Activated naive CD8-positive, alpha-beta T cell (primary cell): ENCODE results near the gene BIRC6.
"Not testable (repeated sequence)": the region's sequence is repeated elsewhere in the genome, so short reads cannot be mapped to it uniquely, and the experiment has no call there.

Experiments
- H3K27ac Mint-ChIP-seq: one replicate; pipeline ENCODE4 v1.8.0; 2021; ENCODE audit warnings: mixed read lengths
- H3K27me3 Mint-ChIP-seq: one replicate; pipeline ENCODE4 v1.8.0; 2021; ENCODE audit warnings: mixed read lengths
- H3K36me3 Mint-ChIP-seq: one replicate; pipeline ENCODE4 v1.8.0; 2021; ENCODE audit warnings: mixed read lengths
- H3K4me1 Mint-ChIP-seq: one replicate; pipeline ENCODE4 v1.8.0; 2021; ENCODE audit warnings: low read depth, mixed read lengths
- H3K4me3 Mint-ChIP-seq: one replicate; pipeline ENCODE4 v1.8.0; 2021; ENCODE audit warnings: mild to moderate bottlenecking, mixed read lengths
- H3K9me3 Mint-ChIP-seq: one replicate; pipeline ENCODE4 v1.8.0; 2021; ENCODE audit warnings: low read depth, mixed read lengths

Gene BIRC6

DNA sequence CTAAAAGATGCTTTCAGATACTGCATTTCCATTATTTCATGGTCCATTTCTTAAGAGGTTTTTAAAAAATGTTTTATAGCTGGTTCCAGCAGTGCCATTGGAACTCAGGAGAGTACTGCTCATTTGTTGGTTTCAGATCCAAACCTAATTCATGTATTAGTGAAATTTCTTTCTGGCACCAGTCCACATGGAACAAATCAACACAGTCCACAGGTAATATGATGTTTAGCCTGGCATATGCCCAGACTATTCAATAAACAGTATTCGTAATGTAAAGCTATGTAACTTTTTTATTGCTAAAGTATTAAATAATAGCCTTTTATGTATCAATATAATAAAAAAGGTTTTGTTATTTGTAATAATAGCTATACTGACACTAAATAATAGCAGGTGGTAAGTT lies 134.5 kb downstream of the BIRC6 start:
- Mint-ChIP-seq H3K4me3 (no peak overlapping the region), H3K27ac (no peak overlapping the region), H3K9me3 (no peaks in the 10 kb centered on the region)

DNA sequence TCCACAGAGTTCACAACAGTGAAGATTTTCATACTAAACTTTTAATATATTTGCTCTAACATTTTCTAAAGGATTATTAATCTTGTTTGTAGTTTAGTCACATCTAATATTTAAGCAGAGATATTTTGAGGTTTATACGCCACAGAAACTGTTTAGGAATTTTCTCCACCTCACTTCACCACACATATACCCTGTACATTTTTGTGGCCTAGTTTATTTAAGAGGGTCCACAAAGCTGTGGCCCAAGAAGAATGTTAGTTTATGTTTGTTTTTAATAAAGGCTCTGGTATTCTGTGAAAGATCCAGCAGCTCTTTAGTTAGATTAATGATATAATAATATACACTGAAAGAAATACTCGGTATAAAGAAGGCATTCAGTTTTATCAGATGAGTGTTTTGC lies 138.3 kb downstream of the BIRC6 start:
- Mint-ChIP-seq H3K4me1 (peaks cover 1% of the 10 kb centered on the region), H3K9me3 (no peaks in the 10 kb centered on the region), H3K4me3 (no peak overlapping the region), H3K27ac (no peak overlapping the region), H3K27me3 (no peaks in the 10 kb centered on the region), H3K36me3 (peaks cover 8% of the 10 kb centered on the region)

More for the DNA sequence above, 134.5 kb downstream of the BIRC6 start:
- no peaks in the 10 kb centered on the region for H3K4me1 Mint-ChIP-seq
- H3K36me3 Mint-ChIP-seq = peaks cover 3% of the 10 kb centered on the region
- H3K27me3 Mint-ChIP-seq = no peaks in the 10 kb centered on the region

DNA sequence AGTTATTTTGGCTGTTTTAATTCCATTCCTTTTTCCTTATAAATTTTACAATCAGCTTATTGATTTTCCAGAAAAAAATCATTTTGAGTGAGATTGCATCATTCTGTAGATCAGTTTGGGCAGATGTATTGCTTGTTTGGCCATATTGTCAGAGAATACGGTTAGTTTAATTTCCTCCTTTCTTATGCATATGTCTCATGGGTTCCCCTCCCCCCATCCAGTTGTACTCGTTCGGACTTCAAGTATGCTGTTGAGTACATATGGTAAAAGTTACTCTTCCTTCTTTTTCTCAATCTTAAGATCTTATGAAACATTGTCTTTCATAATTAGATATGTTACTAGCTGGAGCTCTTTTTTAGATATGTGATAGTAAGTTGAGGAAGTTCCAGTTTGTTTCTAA lies 139.8 kb downstream of the BIRC6 start:
- no peak overlapping the region for H3K4me3 Mint-ChIP-seq

DNA sequence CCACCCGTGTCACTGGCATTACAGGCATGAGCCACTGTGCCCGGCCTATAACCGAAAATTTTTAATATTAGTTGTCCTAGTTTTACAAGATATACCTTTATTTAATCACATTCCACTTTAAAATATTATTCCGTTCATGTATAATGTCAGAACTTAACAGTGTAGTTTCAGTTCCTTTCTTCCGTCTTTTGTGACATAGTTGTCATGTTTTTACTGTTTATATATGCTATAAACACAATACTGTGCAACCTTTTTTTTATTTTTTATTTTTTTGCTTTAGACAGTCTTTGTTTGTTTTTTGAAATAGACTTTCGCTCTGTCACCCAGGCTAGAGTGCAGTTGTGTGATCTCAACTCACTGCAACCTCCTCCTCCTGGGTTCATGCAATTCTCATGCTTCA lies 141.5 kb downstream of the BIRC6 start:
- no peak overlapping the region for H3K27ac Mint-ChIP-seq
- H3K9me3 Mint-ChIP-seq = no peaks in the 10 kb centered on the region
- no peaks in the 10 kb centered on the region for H3K27me3 Mint-ChIP-seq
- no peak overlapping the region for H3K4me3 Mint-ChIP-seq
- H3K36me3 Mint-ChIP-seq = peaks cover 8% of the 10 kb centered on the region
- H3K4me1 Mint-ChIP-seq = peaks cover 1% of the 10 kb centered on the region

More for the DNA sequence above, 139.8 kb downstream of the BIRC6 start:
- H3K36me3 Mint-ChIP-seq = peaks cover 8% of the 10 kb centered on the region
- H3K9me3 Mint-ChIP-seq = no peaks in the 10 kb centered on the region
- no peak overlapping the region for H3K27ac Mint-ChIP-seq
- no peaks in the 10 kb centered on the region for H3K27me3 Mint-ChIP-seq
- H3K4me1 Mint-ChIP-seq = peaks cover 1% of the 10 kb centered on the region

DNA sequence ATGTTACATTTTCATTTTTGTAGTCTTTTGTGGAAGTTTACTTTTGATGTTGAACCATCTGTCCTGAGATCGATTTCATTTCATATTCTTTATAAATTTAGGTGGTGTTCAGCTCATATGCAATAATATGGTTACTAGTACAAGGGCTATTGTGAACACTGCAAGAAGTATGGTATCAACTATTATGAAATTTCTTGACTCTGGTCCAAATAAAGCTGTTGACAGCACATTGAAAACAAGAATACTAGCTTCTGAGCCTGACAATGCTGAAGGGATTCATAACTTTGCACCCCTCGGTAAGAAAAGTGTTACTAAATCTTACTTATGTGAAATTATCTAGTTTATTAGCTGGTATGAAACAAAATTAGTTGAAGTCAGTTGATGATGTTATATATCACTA lies 146.1 kb downstream of the BIRC6 start:
- Mint-ChIP-seq H3K4me3 (no peak overlapping the region), H3K36me3 (peaks cover 4% of the 10 kb centered on the region), H3K9me3 (no peaks in the 10 kb centered on the region), H3K27ac (no peak overlapping the region), H3K27me3 (no peaks in the 10 kb centered on the region), H3K4me1 (no peaks in the 10 kb centered on the region)

DNA sequence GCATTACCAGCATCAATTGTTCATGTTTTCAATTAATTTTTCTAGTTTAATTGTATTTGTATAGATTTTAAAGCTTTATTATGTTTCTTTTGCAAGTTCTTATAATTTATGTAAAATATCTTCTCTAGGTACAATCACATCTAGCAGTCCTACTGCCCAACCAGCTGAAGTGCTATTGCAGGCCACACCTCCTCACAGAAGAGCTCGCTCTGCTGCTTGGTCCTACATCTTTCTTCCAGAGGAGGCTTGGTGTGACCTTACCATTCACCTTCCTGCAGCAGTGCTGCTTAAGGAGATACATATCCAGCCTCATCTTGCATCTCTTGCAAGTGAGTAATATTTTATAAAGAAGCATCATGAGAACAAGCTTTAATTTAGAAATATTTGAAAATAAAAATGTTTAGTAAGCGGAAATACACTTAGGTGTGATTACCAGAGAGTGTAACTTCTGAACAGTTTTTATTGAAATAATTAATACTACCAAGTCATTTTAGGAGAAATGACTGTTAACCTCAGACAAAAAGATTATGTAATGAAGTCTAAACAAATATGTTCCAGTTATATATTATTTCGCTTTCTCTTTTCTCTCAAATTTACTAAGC lies 148.2 kb downstream of the BIRC6 start:
- no peak overlapping the region for H3K27ac Mint-ChIP-seq
- H3K4me3 Mint-ChIP-seq = no peak overlapping the region
- peaks cover 2% of the 10 kb centered on the region for H3K36me3 Mint-ChIP-seq
- H3K27me3 Mint-ChIP-seq = no peaks in the 10 kb centered on the region
- H3K4me1 Mint-ChIP-seq = no peaks in the 10 kb centered on the region
- no peaks in the 10 kb centered on the region for H3K9me3 Mint-ChIP-seq

DNA sequence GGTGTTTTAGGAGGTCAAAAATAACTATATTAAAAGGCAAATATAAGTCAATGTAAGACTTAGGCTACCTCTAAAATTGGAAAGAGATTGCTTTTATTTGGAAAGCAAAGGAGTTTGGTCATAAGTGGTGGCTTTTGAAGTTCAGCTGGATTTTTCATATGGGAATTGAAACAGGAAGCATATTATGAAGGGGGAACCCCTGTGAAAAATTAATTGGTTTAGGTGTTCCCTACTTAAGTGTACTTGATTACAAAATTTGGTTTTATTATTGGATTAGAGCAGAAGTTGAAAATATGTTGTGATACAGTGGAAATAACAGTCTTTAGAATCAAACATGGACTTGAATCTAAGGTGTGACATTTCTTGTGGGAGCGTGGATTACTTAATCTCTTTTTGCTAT lies 149.6 kb downstream of the BIRC6 start:
- H3K27me3 Mint-ChIP-seq = no peaks in the 10 kb centered on the region
- no peak overlapping the region for H3K4me3 Mint-ChIP-seq
- H3K36me3 Mint-ChIP-seq = peaks cover 6% of the 10 kb centered on the region
- no peaks in the 10 kb centered on the region for H3K4me1 Mint-ChIP-seq
- no peak overlapping the region for H3K27ac Mint-ChIP-seq
- H3K9me3 Mint-ChIP-seq = no peaks in the 10 kb centered on the region

DNA sequence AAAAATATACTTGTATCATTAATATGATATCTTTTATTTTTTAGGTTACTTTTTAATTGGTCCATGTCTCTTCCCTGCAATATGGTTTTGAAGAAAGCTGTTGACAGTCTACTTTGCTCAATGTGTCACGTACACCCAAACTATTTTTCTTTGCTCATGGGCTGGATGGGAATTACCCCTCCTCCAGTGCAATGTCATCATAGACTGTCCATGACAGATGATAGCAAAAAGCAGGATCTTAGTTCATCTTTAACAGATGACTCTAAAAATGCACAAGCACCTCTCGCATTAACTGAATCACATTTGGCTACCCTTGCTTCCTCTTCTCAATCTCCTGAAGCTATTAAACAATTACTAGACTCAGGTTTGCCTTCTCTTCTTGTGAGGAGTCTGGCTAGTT lies 158.1 kb downstream of the BIRC6 start:
- Mint-ChIP-seq H3K4me3 (no peak overlapping the region), H3K9me3 (no peaks in the 10 kb centered on the region), H3K4me1 (no peaks in the 10 kb centered on the region), H3K27ac (peak overlapping the region; percentile 22), H3K36me3 (peaks cover 17% of the 10 kb centered on the region), H3K27me3 (no peaks in the 10 kb centered on the region)

DNA sequence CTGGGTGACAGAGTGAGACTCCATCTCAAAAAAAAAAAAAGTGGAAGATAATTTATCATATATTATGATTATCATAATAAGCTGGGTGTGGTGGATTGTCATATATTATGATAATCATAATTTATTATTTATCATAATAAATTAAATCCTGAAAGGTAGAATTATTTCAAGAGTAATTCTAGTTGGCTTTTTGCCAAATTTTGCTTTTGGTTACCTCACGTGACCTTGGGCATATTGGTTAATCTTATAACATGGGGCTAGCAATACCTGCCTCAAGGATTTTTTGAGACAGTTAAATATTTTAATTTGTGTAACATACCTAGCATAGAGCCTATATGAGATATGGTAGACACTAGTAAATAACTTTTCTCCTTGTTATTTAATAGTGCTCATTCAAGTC lies 159.7 kb downstream of the BIRC6 start:
- H3K27me3 Mint-ChIP-seq = no peaks in the 10 kb centered on the region
- H3K36me3 Mint-ChIP-seq = peaks cover 13% of the 10 kb centered on the region
- H3K9me3 Mint-ChIP-seq = no peaks in the 10 kb centered on the region
- H3K27ac Mint-ChIP-seq = no peak overlapping the region
- H3K4me1 Mint-ChIP-seq = no peaks in the 10 kb centered on the region
- no peak overlapping the region for H3K4me3 Mint-ChIP-seq

DNA sequence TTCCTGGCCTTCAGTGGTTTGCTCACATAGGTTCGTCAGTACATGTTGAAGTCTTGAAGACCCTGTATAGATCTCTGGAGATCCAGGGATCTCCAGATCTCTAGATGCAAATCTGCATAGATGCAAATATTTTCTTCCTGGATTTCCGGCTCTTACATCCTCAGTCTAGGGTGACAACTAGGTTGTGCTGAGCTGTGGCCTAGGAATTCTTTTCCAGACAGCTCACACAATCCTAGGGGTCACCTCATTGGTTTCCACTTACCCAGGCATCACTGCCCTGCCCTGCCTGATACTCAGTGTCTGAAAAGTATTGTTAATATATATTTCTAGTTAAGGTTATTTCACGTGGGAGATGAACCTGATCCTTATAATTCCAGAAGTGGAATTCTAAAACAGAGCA lies 165.9 kb downstream of the BIRC6 start:
- no peaks in the 10 kb centered on the region for H3K27me3 Mint-ChIP-seq
- no peaks in the 10 kb centered on the region for H3K4me1 Mint-ChIP-seq
- H3K27ac Mint-ChIP-seq = no peak overlapping the region
- peaks cover 21% of the 10 kb centered on the region for H3K36me3 Mint-ChIP-seq
- no peaks in the 10 kb centered on the region for H3K9me3 Mint-ChIP-seq
- H3K4me3 Mint-ChIP-seq = no peak overlapping the region

DNA sequence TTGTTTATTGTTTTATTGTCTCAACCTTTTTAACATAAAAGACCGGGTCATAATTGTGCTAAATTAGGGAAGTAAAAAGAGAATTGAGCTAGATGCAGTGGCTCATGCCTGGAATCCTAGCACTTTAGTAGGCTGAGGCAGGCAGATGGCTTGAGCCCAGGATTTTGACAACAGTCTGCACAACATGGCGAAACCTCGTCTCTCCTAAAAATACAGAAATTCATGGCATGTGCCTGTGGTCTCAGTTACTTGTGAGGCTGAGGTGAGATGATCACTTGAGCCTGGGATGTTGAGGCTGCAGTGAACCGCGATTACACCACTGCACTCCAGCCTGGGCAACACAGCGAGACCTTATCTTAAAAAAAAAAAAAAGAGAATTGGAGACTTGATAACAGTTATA lies 166.9 kb downstream of the BIRC6 start:
- no peaks in the 10 kb centered on the region for H3K27me3 Mint-ChIP-seq
- H3K36me3 Mint-ChIP-seq = peaks cover 17% of the 10 kb centered on the region

DNA sequence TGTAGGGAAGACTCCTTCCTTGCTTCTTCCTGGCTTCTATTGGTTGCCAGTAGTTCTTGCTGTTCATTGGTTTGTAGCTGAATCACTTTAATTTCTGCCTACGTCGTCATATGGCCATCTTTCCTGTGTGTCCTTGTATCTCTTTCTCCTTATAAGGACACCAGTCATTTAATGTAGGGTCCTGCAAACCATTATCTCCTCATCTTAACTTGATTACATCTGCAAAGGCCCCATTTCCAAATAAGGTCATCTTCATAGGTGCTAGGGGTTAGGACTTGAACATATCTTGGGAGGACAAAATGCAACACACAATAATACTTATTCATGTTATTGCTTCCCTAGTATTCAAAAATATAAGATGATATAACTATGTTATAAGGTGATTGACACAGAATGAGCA lies 175.5 kb downstream of the BIRC6 start:
- no peaks in the 10 kb centered on the region for H3K27me3 Mint-ChIP-seq
- H3K9me3 Mint-ChIP-seq = no peaks in the 10 kb centered on the region
- H3K27ac Mint-ChIP-seq = no peak overlapping the region
- peaks cover 39% of the 10 kb centered on the region for H3K36me3 Mint-ChIP-seq
- peaks cover 10% of the 10 kb centered on the region for H3K4me1 Mint-ChIP-seq
- no peak overlapping the region for H3K4me3 Mint-ChIP-seq

More for the DNA sequence above, 166.9 kb downstream of the BIRC6 start:
- Mint-ChIP-seq H3K9me3 (no peaks in the 10 kb centered on the region), H3K4me3 (no peak overlapping the region), H3K4me1 (no peaks in the 10 kb centered on the region), H3K27ac (no peak overlapping the region)

DNA sequence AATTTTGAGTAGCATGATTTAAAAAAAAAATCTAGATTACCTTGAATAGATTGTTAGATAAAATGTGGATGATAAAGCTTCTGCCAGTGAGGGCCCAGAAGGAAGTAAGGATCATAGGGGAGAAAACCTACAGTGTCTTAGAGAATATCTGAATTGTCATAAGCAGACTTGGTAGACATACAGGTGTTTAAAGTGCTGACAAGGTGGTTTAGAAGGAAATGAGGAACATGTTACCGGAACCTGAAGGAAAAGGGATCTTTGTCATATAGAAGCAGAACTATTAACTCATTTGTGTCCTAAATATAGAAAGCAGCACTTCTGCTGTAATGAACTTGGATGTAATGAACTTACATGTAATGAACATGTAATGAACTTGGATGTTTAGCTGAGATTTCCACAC lies 176.1 kb downstream of the BIRC6 start:
- Mint-ChIP-seq H3K4me1 (peaks cover 10% of the 10 kb centered on the region), H3K4me3 (no peak overlapping the region), H3K36me3 (peaks cover 35% of the 10 kb centered on the region), H3K27ac (no peak overlapping the region), H3K27me3 (no peaks in the 10 kb centered on the region), H3K9me3 (no peaks in the 10 kb centered on the region)

DNA sequence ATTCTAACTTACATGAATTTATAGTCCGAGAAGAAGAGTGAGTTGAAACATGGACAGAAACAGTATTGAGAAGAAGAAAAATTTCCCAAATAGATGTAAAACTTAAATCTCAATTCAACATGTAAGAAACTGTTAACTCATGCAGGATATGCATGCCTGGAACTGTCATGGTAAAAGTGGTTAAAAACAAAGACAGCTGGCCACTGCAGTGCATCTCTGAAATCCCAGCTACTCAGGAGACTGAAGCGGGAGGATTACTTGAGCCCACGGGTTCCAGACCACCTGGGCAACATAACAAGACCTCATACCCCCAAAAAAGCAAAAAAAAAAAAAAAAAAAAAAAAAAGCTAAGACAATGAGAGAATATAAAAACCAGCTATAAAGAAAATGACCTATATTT lies 178.0 kb downstream of the BIRC6 start:
- peaks cover 35% of the 10 kb centered on the region for H3K36me3 Mint-ChIP-seq
- H3K9me3 Mint-ChIP-seq = no peaks in the 10 kb centered on the region
- no peaks in the 10 kb centered on the region for H3K27me3 Mint-ChIP-seq
- no peak overlapping the region for H3K27ac Mint-ChIP-seq
- no peak overlapping the region for H3K4me3 Mint-ChIP-seq
- peaks cover 20% of the 10 kb centered on the region for H3K4me1 Mint-ChIP-seq

DNA sequence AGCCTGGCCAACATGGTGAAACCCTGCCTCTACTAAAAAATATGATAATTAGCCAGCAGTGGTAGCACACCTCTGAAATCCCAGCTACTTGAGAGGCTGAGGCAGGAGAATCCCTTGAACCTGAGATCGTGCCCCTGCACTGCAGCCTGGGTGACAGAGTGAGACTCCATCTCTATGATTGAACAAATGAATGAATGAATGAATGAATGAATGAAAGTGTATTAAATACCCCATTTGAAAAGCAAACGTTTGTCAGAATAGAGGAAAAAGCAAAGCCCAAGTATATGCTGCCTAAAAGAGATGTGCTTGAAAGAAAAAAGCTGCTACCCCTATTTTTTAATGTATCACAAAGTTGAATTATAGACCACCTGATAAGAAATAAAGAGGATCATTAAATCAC lies 181.9 kb downstream of the BIRC6 start:
- no peaks in the 10 kb centered on the region for H3K27me3 Mint-ChIP-seq
- no peaks in the 10 kb centered on the region for H3K9me3 Mint-ChIP-seq
- no peak overlapping the region for H3K27ac Mint-ChIP-seq
- no peak overlapping the region for H3K4me3 Mint-ChIP-seq
- H3K36me3 Mint-ChIP-seq = peaks cover 16% of the 10 kb centered on the region
- peaks cover 15% of the 10 kb centered on the region for H3K4me1 Mint-ChIP-seq

DNA sequence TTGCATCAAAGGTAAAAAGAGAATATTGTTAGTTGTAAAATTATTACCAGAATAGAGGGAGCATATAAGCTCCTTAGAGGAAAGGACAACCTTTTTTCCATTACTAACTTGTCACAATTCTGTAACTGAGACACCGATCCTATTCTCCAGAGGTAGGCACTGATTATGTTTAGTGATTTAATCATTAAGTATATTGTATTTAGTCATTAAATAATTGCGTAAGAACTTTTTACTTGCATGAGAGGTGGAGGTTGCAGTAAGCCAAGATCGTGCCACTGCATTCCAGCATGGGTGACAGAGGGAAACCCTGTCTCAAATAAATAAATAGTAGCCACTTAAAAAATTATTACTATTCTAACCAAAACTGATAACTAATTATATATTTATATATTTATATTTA lies 195.7 kb downstream of the BIRC6 start:
- H3K9me3 Mint-ChIP-seq, H3K36me3 Mint-ChIP-seq, H3K4me3 Mint-ChIP-seq, H3K27ac Mint-ChIP-seq, H3K27me3 Mint-ChIP-seq, H3K4me1 Mint-ChIP-seq: not testable (repeated sequence)
